ENCODE results near the gene DQX1.

DQX1 gene

GRCh38 chr2:74559912-74560311 lies 33.9 kb upstream of the DQX1 start:
- H3K4me2 ChIP-seq: no peak overlapping the region

GRCh38 chr2:74558284-74559230 lies 32.5 kb upstream of the DQX1 start:
- Histone ChIP-seq H3K27me3 (ENCODE audit: insufficient read depth, low read depth) (no peaks in the 10 kb centered on the region; the same call in 1 of the 2 replicates), H3K27ac (no peak overlapping the region), H3K4me1 (ENCODE audit: low read depth, poor library complexity, severe bottlenecking) (peaks cover 9% of the 10 kb centered on the region)

More at GRCh38 chr2:74559912-74560311, 33.9 kb upstream of the DQX1 start:
- H3K27ac ChIP-seq: no peak overlapping the region
- no peak overlapping the region for H3K4me3 ChIP-seq (IDR thresholded peaks at IDR 0.05; ENCODE audit: insufficient read depth, low read depth, low read length)
- H3K36me3 ChIP-seq (ENCODE audit: insufficient read depth): no peaks in the 10 kb centered on the region
- H3K27me3 ChIP-seq (ENCODE audit: insufficient read depth, low read depth): no peaks in the 10 kb centered on the region; the same call in 1 of the 2 replicates
- H3K9ac ChIP-seq: no peak overlapping the region
- no peak for TF ChIP-seq CTCF (conservative IDR thresholded peaks at IDR 0.05; ENCODE audit: low read depth, low read length)
- no peaks in the 10 kb centered on the region for H3K79me2 ChIP-seq (ENCODE audit: insufficient read depth, low read depth)
- peaks cover 4% of the 10 kb centered on the region for H3K4me1 ChIP-seq (ENCODE audit: low read depth, poor library complexity, severe bottlenecking)
- H2AFZ ChIP-seq (ENCODE audit: low read depth): no peak overlapping the region
- H4K20me1 ChIP-seq (ENCODE audit: insufficient read depth): no peaks in the 10 kb centered on the region

GRCh38 chr2:74556831-74557370 lies 30.9 kb upstream of the DQX1 start:
- Histone ChIP-seq H3K79me2 (ENCODE audit: insufficient read depth, low read depth) (no peaks in the 10 kb centered on the region), H3K27ac (no peak overlapping the region), H3K27me3 (ENCODE audit: insufficient read depth, low read depth) (no peaks in the 10 kb centered on the region; the same call in 1 of the 2 replicates)

More at GRCh38 chr2:74558284-74559230, 32.5 kb upstream of the DQX1 start:
- Histone ChIP-seq H3K4me2 (no peak overlapping the region), H2AFZ (ENCODE audit: low read depth) (no peak overlapping the region), H3K9ac (no peak overlapping the region), H3K79me2 (ENCODE audit: insufficient read depth, low read depth) (no peaks in the 10 kb centered on the region), H3K4me3 (IDR thresholded peaks at IDR 0.05; ENCODE audit: insufficient read depth, low read depth, low read length) (no peak overlapping the region), H4K20me1 (ENCODE audit: insufficient read depth) (no peaks in the 10 kb centered on the region), H3K36me3 (ENCODE audit: insufficient read depth) (no peaks in the 10 kb centered on the region)
- no peak for TF ChIP-seq CTCF (conservative IDR thresholded peaks at IDR 0.05; ENCODE audit: low read depth, low read length)

GRCh38 chr2:74556159-74556558 lies 30.1 kb upstream of the DQX1 start:
- Histone ChIP-seq H3K4me1 (ENCODE audit: low read depth, poor library complexity, severe bottlenecking) (peaks cover 13% of the 10 kb centered on the region), H3K79me2 (ENCODE audit: insufficient read depth, low read depth) (no peaks in the 10 kb centered on the region)

More at GRCh38 chr2:74556831-74557370, 30.9 kb upstream of the DQX1 start:
- no peak overlapping the region for H2AFZ ChIP-seq (ENCODE audit: low read depth)
- no peak overlapping the region for H3K9ac ChIP-seq
- no peaks in the 10 kb centered on the region for H3K36me3 ChIP-seq (ENCODE audit: insufficient read depth)
- H4K20me1 ChIP-seq (ENCODE audit: insufficient read depth): no peaks in the 10 kb centered on the region
- peaks cover 13% of the 10 kb centered on the region for H3K4me1 ChIP-seq (ENCODE audit: low read depth, poor library complexity, severe bottlenecking)
- H3K4me3 ChIP-seq (IDR thresholded peaks at IDR 0.05; ENCODE audit: insufficient read depth, low read depth, low read length): no peak overlapping the region
- TF ChIP-seq CTCF (conservative IDR thresholded peaks at IDR 0.05; ENCODE audit: low read depth, low read length): no peak
- H3K4me2 ChIP-seq: no peak overlapping the region

More at GRCh38 chr2:74556159-74556558, 30.1 kb upstream of the DQX1 start:
- TF ChIP-seq CTCF (conservative IDR thresholded peaks at IDR 0.05; ENCODE audit: low read depth, low read length): no peak
- no peak overlapping the region for H3K9ac ChIP-seq
- no peak overlapping the region for H2AFZ ChIP-seq (ENCODE audit: low read depth)
- H3K4me3 ChIP-seq (IDR thresholded peaks at IDR 0.05; ENCODE audit: insufficient read depth, low read depth, low read length): no peak overlapping the region
- no peaks in the 10 kb centered on the region for H4K20me1 ChIP-seq (ENCODE audit: insufficient read depth)
- H3K27me3 ChIP-seq (ENCODE audit: insufficient read depth, low read depth): peaks cover 3% of the 10 kb centered on the region; the same call in 1 of the 2 replicates
- H3K4me2 ChIP-seq: no peak overlapping the region
- H3K36me3 ChIP-seq (ENCODE audit: insufficient read depth): no peaks in the 10 kb centered on the region
- no peak overlapping the region for H3K27ac ChIP-seq

Data from KMS-11 (cell line).